ENCODE results near the gene PRKAG2. TPM values are rescaled to one million over a fixed set of nuclear protein-coding genes. Genes with fewer than 3 reads are reported as not detected.
"Not testable (repeated sequence)": the region's sequence is repeated elsewhere in the genome, so short reads cannot be mapped to it uniquely, and the experiment has no call there.

PRKAG2 gene
- total and polyA plus RNA-seq, 4 donors: 17.5 to 33.3 (median 23.9) TPM

- no peak for TF ChIP-seq CTCF (IDR thresholded peaks at IDR 0.05; ENCODE audit: control extremely low read depth, extremely low read depth)
- ATAC-seq (ENCODE audit: insufficient read depth, low FRiP score) (no peak), DNase-seq (no peak)
- no peaks in the 10 kb centered on the region for H3K27me3 ChIP-seq (ENCODE audit: control insufficient read depth in 3 of 3, insufficient read depth in 3 of 3, low read length in 2 of 3)
- H3K27ac ChIP-seq (ENCODE audit: low read depth in 1 of 2, low read length in 1 of 2): no peak overlapping the region
- H3K4me1 ChIP-seq (ENCODE audit: control insufficient read depth in 5 of 5, insufficient read depth in 5 of 5, low read length in 5 of 5): no peaks in the 10 kb centered on the region
- no peaks in the 10 kb centered on the region for H3K36me3 ChIP-seq (ENCODE audit: control insufficient read depth in 4 of 4, insufficient read depth in 4 of 4, low read length in 4 of 4)
- H3K9ac ChIP-seq (ENCODE audit: insufficient read depth in 1 of 2, low read length in 2 of 2): no peak overlapping the region
- no peaks in the 10 kb centered on the region for H3K9me3 ChIP-seq (ENCODE audit: control insufficient read depth in 4 of 4, insufficient read depth in 3 of 4, low read length in 3 of 4)
- 88 to 90% methylated on average over 13 of the region's 13 CpGs for WGBS, 2 donors
- no peak overlapping the region for H3K4me3 ChIP-seq
Observed at GRCh38 chr7:151831606-151832005, 45.3 kb downstream of the PRKAG2 start.

- H3K4me3 ChIP-seq: no peak overlapping the region
- no peak overlapping the region for H3K9ac ChIP-seq (ENCODE audit: insufficient read depth in 1 of 2, low read length in 2 of 2)
- 87 to 89% methylated on average over 26 of the region's 26 CpGs for WGBS, 2 donors
- H3K27me3 ChIP-seq (ENCODE audit: control insufficient read depth in 3 of 3, insufficient read depth in 3 of 3, low read length in 2 of 3): no peaks in the 10 kb centered on the region
- no peak for TF ChIP-seq CTCF (IDR thresholded peaks at IDR 0.05; ENCODE audit: control extremely low read depth, extremely low read depth)
- H3K4me1 ChIP-seq (ENCODE audit: control insufficient read depth in 5 of 5, insufficient read depth in 5 of 5, low read length in 5 of 5): peaks cover 0 to 7% (median 5%) of the 10 kb centered on the region in 5 donors
- DNase-seq (no peak), ATAC-seq (ENCODE audit: insufficient read depth, low FRiP score) (no peak)
- no peaks in the 10 kb centered on the region for H3K36me3 ChIP-seq (ENCODE audit: control insufficient read depth in 4 of 4, insufficient read depth in 4 of 4, low read length in 4 of 4)
- H3K27ac ChIP-seq (ENCODE audit: low read depth in 1 of 2, low read length in 1 of 2): no peak overlapping the region
- H3K9me3 ChIP-seq (ENCODE audit: control insufficient read depth in 4 of 4, insufficient read depth in 3 of 4, low read length in 3 of 4): no peaks in the 10 kb centered on the region
Observed at GRCh38 chr7:151830121-151830830, 46.6 kb downstream of the PRKAG2 start.

GRCh38 chr7:151829707-151830106 is 47.2 kb downstream of the PRKAG2 start:
- Histone ChIP-seq H3K9me3 (ENCODE audit: control insufficient read depth in 4 of 4, insufficient read depth in 3 of 4, low read length in 3 of 4) (no peaks in the 10 kb centered on the region), H3K4me3 (no peak overlapping the region), H3K27me3 (ENCODE audit: control insufficient read depth in 3 of 3, insufficient read depth in 3 of 3, low read length in 2 of 3) (no peaks in the 10 kb centered on the region), H3K4me1 (ENCODE audit: control insufficient read depth in 5 of 5, insufficient read depth in 5 of 5, low read length in 5 of 5) (peaks cover 0 to 12% (median 5%) of the 10 kb centered on the region in 5 donors), H3K9ac (ENCODE audit: insufficient read depth in 1 of 2, low read length in 2 of 2) (no peak overlapping the region), H3K27ac (ENCODE audit: low read depth in 1 of 2, low read length in 1 of 2) (no peak overlapping the region), H3K36me3 (ENCODE audit: control insufficient read depth in 4 of 4, insufficient read depth in 4 of 4, low read length in 4 of 4) (no peaks in the 10 kb centered on the region)
- 89 to 95% methylated on average over 13 of the region's 13 CpGs for WGBS, 2 donors
- DNase-seq (no peak), ATAC-seq (ENCODE audit: insufficient read depth, low FRiP score) (no peak)
- no peak for TF ChIP-seq CTCF (IDR thresholded peaks at IDR 0.05; ENCODE audit: control extremely low read depth, extremely low read depth)

- DNase-seq: no peak
- H3K9me3 ChIP-seq (ENCODE audit: control insufficient read depth in 4 of 4, insufficient read depth in 3 of 4, low read length in 3 of 4): no peaks in the 10 kb centered on the region
- H3K9ac ChIP-seq (ENCODE audit: insufficient read depth in 1 of 2, low read length in 2 of 2): no peak overlapping the region
- TF ChIP-seq CTCF (IDR thresholded peaks at IDR 0.05; ENCODE audit: control extremely low read depth, extremely low read depth): no peak
- no peak overlapping the region for H3K27ac ChIP-seq (ENCODE audit: low read depth in 1 of 2, low read length in 1 of 2)
- WGBS, 2 donors: 89 to 95% methylated on average over 8 of the region's 8 CpGs
- ATAC-seq (ENCODE audit: insufficient read depth, low FRiP score): no peak
- H3K4me1 ChIP-seq (ENCODE audit: control insufficient read depth in 5 of 5, insufficient read depth in 5 of 5, low read length in 5 of 5): peaks cover 0 to 33% (median 11%) of the 10 kb centered on the region in 5 donors
- H3K36me3 ChIP-seq (ENCODE audit: control insufficient read depth in 4 of 4, insufficient read depth in 4 of 4, low read length in 4 of 4): no peaks in the 10 kb centered on the region
- H3K4me3 ChIP-seq: no peak overlapping the region
- H3K27me3 ChIP-seq (ENCODE audit: control insufficient read depth in 3 of 3, insufficient read depth in 3 of 3, low read length in 2 of 3): no peaks in the 10 kb centered on the region
Observed at GRCh38 chr7:151827620-151828019, 49.3 kb downstream of the PRKAG2 start.

GRCh38 chr7:151826316-151826715 is 50.6 kb downstream of the PRKAG2 start:
- H3K36me3 ChIP-seq (ENCODE audit: control insufficient read depth in 4 of 4, insufficient read depth in 4 of 4, low read length in 4 of 4); H3K4me3 ChIP-seq; H3K9ac ChIP-seq (ENCODE audit: insufficient read depth in 1 of 2, low read length in 2 of 2); H3K27me3 ChIP-seq (ENCODE audit: control insufficient read depth in 3 of 3, insufficient read depth in 3 of 3, low read length in 2 of 3); H3K9me3 ChIP-seq (ENCODE audit: control insufficient read depth in 4 of 4, insufficient read depth in 3 of 4, low read length in 3 of 4); H3K27ac ChIP-seq (ENCODE audit: low read depth in 1 of 2, low read length in 1 of 2); DNase-seq; ATAC-seq (ENCODE audit: insufficient read depth, low FRiP score): not testable (repeated sequence)
- H3K4me1 ChIP-seq (ENCODE audit: control insufficient read depth in 5 of 5, insufficient read depth in 5 of 5, low read length in 5 of 5): peaks cover 0 to 35% (median 11%) of the 10 kb centered on the region in 5 donors
- 71% methylated on average over 6 of the region's 6 CpGs for WGBS, 2 donors
